DMS153 treated with DMSO at 0.1 percent for 48 hours (cell line): ENCODE measurements around the gene SGMS1.
"Not testable (repeated sequence)": the region's sequence is repeated elsewhere in the genome, so short reads cannot be mapped to it uniquely, and the experiment has no call there.

ENCODE experiments used
- DNase-seq: peaks from one replicate; lab custom pipeline; 2025; ENCODE audit not compliant: unreplicated experiment; lab: John Stamatoyannopoulos, UW

SGMS1 gene

DNA sequence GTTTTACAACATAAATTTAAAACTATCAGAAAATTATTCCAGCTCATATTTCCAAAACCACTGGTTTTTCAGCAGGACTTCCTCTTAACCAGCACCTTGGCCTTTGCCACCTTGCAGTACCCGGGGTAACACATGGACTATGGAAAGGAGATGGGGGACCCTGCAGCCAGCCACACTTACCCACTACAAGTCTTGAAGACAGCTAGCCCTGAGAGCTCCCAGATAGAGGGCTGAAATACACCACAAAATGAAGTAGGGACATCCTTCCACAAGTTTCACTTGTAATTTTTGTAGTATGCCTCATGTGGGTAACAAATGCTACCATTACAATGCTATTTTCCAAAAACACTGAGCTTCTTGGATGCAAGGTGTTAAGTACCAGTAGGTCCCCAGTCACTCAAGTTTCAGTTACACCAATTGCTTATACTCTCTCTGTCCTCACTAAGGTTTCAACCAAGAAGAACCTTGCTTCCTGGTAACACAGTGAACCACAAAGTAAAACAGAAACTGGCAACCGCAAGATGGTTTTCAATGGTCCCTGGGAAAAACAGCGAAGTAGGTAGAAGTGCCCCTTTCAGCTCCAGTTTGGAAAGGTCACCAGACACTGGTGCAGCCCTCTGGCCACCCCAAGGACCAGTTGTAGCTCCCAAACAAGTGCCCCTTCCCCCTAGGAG lies 110.9 kb downstream of the SGMS1 start:
- DNase-seq = no peak

DNA sequence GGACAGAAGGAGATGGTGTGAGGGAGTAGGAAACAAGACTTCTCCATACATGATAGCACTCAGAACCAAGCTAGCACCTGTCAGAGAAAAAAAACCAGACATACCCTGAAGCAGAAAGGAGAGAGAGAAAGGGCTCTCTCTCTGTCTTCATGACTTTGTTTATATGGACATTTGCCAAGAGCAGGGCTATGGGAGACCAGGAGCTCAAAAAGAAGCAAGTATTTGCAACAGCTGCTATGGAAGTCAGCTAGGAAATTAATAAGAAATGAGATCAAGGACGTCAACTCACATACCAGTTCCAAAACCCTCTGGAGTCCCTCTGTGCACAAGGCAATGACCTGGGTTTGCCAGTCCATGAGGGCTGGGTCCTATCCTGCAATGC lies 111.6 kb downstream of the SGMS1 start:
- no peak for DNase-seq

DNA sequence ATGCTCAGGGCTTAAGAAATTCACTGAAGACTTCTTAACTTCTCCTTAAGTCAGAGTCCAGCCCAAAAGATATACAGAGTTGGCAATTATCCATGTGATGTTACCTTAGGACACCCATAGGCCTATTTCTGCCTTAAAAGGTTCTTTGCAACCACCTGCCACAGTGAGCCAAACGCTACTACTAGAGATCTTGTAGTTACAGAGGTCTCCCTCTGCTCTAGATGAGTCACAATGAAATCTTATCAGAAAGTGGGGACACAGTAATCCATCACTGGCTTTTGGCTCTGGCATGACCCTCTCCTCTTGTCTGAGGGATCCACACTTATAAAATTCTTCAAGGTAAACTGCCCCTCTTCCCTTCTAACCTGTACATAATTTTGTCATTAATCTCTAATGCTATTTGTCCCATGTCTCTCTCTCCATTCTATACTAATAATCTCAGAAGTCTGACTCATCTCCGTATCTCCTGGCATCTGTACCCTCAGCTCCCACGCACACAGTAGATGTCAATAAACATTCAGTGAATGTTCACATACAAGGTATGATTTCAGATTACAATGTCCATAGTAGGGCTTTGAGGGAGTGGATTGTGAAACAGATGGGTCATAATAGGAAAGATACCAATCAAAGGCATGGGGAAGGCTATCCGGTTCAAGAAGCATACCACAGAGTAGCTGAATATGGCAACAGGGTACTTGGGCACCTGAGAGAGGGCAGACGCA lies 112.1 kb downstream of the SGMS1 start:
- no peak for DNase-seq

DNA sequence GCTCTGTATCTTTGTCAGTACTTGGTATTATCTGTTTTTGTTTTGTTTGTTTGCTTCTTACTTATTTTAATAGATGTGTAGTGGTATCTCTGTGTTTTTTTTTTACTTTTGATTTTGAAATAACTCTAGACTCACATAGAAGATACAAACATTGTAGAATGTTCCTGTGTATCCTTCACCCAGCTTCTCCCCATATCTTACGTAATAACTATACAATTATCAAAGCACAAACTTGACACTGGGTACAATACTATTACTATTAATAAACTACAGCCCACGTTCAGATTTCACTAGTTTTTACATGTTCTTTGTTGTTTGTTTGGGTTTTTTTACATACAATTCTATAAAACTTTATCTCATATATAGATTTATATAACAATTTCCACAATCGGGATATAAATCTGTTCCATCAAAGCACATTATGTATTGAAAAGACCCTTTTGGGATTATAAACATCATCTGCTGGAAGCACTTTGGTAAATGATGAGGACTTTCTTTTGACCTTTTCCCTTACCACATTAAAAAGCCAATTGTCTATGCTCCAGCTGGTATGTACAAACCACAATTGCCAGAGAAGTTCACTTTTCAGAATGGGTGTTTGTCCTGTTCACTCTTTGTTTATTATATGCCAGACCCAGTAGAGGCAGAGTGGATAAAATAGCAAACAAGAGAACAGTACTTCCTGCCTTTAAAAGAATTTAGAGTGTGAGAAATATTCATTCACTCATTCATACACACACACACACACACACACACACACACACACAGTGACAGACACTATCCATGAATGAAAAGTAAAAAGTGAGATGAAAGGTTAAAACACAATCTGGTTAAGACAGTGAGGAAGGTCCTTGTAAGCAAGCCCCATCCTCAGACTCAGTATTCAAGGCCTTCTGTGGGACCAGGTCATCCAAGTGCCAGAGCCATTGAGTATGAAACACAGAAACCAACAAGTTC lies 113.0 kb downstream of the SGMS1 start:
- no peak for DNase-seq

DNA sequence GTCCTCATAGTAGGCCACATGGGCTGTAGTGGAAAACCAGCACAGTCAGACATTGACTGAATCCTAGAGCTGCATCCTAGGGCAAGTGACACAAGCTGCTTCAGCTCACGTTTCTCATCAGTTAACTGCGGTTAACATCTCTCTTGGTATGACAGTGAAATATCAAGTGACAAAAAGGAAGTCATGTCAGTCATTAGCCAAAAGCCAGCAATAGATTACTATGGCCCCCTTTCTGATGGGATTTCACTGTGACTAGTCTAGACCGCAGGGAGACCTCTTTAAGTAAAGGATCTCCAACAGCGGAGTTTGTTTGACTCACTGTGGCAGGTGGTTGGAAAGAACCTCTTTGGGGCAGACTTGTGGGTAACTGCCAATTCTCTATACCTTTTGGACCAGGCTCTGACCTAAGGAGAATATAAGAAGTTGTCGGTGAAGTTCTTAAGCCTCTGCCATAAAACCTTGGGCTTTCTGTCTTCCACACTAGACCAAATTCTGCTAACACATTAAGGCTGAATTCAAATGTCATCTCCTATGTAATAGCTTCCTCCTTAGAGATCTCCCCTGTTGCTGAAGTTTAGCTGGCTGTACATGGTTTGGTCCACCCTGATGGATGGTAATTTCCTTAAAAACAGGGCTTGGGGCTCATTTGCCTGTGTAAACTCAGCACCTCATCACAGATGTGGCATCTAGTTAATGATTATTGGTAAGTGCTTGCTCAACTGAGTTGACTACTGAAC lies 115.3 kb downstream of the SGMS1 start:
- no peak for DNase-seq

DNA sequence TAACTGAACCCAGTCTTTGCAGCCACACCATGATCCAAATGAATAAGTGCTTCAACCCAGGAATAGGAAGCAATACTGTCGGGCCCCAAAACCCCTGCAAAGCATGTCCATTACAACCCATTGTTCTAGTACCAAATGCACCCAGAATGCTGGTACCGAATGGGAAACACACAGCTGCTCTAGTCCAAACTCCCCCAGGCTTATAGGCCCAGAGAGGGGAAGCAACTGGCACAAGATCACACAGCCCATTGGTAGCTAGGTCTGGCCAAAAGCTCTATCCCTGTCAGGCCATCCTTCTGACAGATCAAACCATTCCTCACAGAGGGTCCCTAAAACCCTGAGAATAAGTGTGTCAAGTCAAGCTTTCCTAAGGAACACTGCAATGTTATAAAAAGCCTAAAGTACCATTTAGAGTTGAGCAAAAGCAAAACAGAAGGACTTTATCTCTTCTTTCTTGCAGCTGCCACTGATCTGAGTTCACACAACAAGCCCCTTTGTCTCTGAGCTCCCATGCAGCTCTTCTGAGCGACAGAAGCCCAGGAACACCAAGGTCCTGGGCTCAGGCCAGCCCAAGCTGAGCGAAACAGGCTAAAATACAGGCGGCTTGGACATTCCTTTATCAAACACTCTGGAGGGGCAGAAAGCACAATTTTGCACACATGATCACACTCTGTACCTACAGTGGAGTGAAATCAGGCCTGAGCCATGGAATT lies 116.7 kb downstream of the SGMS1 start:
- DNase-seq = no peak

DNA sequence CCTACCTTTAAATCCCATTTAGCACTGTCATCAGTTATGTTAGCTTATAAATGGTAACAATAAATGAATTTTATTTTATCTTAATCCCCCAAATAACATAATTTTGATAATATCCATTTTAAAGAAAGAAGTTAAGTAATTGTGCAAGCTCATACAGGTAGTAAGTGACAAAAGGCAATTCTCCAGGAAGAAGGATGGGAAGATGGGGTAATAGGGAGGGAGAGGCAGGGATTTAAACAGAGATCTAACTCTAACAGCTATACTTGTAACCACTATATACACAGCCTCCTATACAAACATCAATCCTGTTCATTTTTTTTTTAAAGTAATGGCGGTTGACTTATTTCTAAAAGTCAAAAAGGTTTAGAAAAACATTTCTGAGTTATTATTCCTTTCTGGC lies 119.4 kb downstream of the SGMS1 start:
- DNase-seq = no peak

DNA sequence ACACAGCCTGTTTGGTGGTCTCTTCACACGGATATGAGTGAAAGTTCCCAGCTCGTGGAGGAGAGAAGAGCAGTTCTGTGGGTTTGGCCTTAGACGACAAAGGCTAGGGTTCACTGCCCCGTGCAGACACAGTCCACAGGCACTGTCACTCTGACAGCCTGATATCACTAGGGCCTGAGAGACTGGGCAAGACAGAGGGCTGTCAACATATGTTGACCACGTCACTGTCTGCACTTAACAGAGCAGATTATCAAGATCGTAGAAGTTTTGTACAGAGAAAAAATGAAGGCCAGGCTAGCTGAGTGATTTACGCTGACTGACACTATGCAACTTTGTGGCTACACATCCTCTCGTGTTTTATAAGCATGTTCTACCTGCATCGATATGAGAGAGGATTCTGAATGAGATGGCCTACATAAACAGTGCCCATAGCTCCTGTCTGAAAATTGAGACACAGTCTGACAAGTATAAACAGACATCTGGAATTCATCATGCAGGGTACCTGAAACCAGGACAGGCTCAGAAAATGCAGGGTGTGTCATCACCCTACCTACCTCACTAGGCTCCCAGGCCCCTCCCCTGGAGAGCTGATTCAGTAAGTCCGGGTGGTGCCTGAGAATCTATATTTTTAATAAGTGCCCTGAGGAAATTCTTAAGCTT lies 120.0 kb downstream of the SGMS1 start:
- DNase-seq = no peak

DNA sequence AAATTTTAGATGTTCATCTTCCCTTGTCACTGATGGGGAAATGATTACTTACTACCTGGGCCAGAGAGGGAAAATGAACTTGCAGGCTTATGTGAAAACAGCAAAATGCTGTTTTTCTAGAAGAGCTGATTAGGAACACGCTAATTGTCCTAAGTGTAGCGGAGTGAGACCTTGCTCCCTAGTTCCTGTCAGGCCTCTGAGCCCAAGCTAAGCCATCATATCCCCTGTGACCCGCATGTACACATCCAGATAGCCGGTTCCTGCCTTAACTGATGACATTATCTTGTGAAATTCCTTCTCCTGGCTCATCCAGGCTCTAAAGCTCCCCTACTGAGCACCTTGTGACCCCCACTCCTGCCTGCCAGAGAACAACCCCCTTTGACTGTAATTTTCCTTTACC lies 120.6 kb downstream of the SGMS1 start:
- not testable (repeated sequence) for DNase-seq

DNA sequence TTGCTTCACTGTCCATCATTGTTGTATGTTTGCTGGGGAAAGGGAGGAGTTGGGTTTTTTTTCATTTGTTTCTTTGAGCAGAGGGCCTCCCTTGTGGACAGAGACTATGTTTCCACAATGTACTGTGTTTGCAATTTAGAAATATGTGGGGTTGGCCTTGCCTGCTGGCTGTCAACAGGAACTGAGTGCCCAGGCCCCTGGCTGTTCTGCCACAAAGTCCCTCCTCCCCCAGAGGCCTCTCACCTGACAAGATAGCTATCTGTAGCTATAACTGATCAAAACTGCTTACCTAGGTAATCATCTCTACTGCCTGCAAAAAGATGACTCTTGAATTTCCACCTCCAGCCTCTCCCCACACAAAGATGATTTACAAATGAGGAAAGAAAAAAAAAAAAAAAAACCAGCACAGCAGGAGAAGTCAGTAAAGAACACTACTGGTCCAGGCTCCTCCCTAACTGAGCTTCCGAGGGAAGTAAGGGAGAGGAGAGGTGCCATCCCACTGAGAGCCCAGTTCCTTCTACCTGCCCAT lies 121.8 kb downstream of the SGMS1 start:
- no peak for DNase-seq

DNA sequence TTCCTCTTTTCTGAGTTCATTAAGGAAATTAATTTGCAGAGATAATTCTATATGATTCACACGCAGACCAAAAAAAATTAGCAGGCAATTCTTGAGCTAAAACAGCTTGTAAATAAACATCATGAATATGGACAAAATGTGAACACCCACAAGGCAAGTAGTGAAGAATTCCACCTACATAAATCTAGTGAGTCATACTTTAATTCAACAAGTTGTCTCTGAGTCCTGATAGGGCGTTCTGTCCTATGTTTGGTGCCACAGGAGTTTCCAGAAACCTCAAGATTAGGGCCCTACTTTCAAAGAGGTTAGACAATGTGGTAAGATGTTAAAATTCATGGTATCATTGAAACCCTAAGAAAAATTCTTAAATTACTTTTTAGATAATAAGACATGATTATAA lies 122.3 kb downstream of the SGMS1 start:
- no peak for DNase-seq

DNA sequence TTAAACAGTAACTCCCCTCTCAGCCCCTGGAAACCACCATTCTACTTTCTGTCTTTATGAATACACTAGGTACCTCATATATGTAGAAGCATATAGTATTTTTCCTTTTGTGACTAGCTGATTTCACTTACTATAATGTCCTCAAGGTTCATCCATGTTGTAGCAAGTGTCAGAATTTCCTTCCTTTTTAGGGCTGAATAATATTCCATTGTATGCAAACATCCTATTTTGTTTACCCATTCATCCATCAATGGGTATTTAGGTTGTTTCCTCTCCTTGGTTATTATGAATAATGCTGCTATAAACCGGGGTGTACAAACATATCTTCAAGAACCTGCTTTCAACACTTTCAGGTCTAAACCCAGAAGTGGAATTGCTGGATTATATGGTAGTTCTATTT lies 125.3 kb downstream of the SGMS1 start:
- DNase-seq = no peak

DNA sequence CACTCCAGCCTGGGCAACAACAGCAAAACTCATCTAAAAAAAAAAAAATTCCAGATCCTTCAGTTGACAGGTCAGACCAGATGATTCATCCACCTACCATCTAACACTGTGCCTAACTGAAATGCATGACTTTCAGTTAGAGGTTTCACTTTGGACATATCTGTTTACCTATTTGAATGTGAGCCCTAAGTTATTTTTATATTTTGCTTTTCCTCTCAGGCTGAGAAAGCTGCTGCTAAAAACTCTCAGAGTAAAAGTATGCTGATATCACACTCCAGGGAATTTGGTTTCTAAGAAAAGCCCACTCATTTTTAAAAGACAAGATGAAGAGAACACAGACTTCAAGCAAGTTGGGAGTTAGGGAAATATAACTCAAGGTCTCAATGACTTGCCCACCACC lies 126.0 kb downstream of the SGMS1 start:
- no peak for DNase-seq

DNA sequence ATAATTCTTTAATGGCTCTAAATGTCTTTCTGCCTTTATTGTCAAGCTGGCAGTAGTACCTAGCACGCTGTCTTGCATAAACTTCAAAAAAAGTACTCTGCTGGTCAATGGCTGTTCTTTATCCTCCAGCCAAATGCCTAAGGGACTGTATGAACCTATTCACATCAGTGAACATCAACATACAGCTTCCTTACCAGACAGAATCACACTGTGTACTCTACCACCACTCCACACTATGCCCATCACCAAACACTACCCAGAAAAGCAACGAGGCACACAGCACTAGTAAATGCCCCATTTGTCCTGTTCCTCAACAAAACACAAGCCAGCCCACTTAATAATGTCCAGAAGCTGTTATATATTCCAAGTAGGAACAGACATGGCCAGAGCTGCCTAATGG lies 127.5 kb downstream of the SGMS1 start:
- DNase-seq = no peak

DNA sequence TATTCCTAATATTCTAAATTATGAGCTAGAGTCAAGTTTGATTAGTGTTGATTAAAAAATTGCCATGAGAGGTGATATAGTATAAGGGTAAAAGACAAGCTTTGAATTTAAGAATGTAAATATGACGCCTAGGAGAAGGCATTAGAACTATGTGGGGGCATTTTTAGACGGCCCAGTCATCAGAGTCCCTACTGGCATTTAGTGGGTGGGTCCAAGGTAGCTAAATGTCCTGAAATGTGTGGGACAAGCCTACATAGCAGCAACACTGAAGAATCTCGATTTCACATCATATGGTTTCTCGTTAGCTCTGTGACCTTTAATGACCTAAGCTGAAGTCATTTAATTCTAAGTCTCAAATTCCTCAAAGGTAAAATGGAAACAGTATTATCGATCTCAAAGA lies 133.5 kb downstream of the SGMS1 start:
- DNase-seq = no peak

DNA sequence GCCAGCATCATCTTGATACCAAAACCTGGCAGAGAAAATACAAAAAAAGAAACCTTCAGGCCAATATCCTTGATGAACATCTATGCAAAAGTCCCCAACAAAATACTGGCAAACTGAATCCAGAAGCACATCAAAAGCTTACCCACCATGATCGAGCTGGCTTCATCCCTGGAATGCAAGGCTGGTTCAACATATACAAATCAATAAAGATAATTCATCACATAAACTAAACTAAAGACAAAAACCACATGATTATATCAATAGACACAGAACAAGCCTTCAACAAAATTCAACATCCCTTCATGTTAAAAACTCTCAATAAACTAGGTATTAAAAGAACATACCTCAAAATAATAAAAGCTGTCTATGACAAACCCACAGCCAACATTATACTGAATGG lies 139.2 kb downstream of the SGMS1 start:
- DNase-seq = not testable (repeated sequence)

DNA sequence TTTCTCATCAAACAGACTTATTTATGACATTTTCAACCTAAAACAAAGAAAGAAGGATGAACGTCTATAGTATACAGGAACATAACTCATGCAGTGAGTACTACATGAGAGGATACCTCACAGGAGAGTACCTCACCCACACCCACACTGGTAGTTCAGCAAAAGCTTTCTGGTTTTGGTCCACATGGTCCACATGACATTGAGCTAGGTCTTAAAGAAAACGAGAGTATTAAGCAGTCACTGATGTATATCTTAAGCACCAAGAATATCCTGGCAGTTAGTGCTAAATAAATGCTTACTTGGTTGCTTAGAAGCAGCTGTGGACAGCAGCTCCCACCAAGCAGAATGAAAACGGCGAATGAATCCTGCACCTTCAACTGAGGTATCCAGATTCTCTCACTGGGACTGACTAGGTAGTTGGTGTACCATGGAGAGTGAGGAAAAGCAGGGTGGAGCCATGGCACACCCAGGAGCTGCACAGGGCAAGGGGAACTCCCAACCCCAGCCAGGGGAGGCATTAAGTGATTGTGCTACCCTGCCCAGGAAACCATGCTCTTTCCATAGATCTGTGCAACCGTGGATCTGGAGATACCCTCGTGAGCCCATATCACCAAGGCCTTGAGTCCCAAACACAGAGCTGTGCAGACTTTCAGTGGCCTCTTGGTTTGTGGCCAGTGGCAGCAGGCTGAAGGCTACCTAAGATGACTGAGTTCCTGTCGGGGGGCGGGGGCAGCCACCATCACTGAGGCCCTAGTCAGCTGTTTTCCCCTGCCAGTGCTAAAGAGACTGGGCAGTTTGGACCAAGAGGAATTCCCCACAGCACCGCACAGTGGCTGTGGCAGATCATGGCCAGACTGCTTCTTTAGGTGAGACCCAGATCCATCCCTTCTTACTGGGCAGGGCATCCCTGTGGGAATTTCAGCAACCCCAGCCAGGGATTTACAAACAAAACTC lies 143.4 kb downstream of the SGMS1 start:
- DNase-seq = no peak
